ENCODE measurements around the gene PC.

DNA sequence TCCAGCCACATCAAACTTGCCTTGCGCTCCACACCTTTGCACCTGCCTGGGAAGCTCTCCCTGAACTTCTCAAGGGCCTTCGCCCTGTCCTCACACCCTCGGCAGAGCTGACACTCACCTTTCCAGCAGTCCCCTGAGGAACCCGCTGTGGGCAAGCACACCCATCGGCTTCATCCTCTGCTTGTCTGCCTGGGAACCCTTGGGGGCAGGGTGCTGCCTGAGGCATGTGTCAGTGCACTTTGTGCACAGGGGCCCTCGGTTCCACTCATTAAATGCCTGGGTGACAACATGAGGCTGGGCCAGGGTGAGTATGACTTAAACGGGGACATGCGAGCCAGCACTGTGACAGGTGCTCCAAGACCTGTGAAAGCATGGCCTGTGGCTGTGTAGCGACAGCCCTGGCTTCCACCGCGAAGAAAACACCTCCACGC is 103.9 kb downstream of the PC start:
- TF ChIP-seq, protein P1, sequence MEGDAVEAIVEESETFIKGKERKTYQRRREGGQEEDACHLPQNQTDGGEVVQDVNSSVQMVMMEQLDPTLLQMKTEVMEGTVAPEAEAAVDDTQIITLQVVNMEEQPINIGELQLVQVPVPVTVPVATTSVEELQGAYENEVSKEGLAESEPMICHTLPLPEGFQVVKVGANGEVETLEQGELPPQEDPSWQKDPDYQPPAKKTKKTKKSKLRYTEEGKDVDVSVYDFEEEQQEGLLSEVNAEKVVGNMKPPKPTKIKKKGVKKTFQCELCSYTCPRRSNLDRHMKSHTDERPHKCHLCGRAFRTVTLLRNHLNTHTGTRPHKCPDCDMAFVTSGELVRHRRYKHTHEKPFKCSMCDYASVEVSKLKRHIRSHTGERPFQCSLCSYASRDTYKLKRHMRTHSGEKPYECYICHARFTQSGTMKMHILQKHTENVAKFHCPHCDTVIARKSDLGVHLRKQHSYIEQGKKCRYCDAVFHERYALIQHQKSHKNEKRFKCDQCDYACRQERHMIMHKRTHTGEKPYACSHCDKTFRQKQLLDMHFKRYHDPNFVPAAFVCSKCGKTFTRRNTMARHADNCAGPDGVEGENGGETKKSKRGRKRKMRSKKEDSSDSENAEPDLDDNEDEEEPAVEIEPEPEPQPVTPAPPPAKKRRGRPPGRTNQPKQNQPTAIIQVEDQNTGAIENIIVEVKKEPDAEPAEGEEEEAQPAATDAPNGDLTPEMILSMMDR (IDR thresholded peaks at IDR 0.05): no peak
- TF ChIP-seq POLR2A (IDR thresholded peaks at IDR 0.05): no peak

All from ovary (tissue), 3 donors.